IMR-90 (cell line): ENCODE measurements around the gene CD2. TPM values are rescaled to one million over a fixed set of nuclear protein-coding genes. Genes with fewer than 3 reads are reported as not detected.

ENCODE experiments used
- ATAC-seq: fragments of 200-7000 bp; cut with Tn5 transposase; 2 replicates; pipeline ENCODE4 v1.9.1; 2020; ENCODE audit warnings: low read depth, mild to moderate bottlenecking, moderate library complexity
- BruUV-seq: library from RNA; stranded (reverse); fragments of 400-500 nt; replicated peaks from 2 replicates; lab custom pipeline; 2021; lab: Mats Ljungman, UMichigan
- CTCF ChIA-PET: fragments of 300-600 bp; formaldehyde crosslinking; extraction: SDS; loops from one replicate; lab custom pipeline; 2021; ENCODE audit warnings: antibody characterized with exemption; lab: Yijun Ruan, JAX
- POLR2A ChIA-PET: fragments of 300-600 bp; sonication (Branson Sonifier 250); formaldehyde crosslinking; loops from one replicate; lab custom pipeline; 2022; ENCODE audit warnings: antibody characterized with exemption; ENCODE audit not compliant: unreplicated experiment; lab: Charles Lee
- DNase-seq: peaks from one replicate; pipeline ENCODE4 v3.0.0; 2013
- H2AFZ ChIP-seq: replicated peaks from 2 replicates; pipeline ENCODE3; 2013; ENCODE audit warnings: low read length, mild to moderate bottlenecking; ENCODE audit not compliant: poor library complexity
- H2AK5ac ChIP-seq: 2 replicates; pipeline ENCODE4 v1.6.1; 2013; ENCODE audit warnings: low read depth, low read length, inconsistent platforms
- H2AK9ac ChIP-seq: replicated peaks from 2 replicates; pipeline ENCODE3; 2013; ENCODE audit warnings: mild to moderate bottlenecking, low read depth, low read length, moderate library complexity; ENCODE audit not compliant: poor library complexity
- H2BK120ac ChIP-seq: 2 replicates; pipeline ENCODE4 v1.6.1; 2013; ENCODE audit warnings: low read depth, low read length, inconsistent platforms
- H2BK15ac ChIP-seq: 3 replicates; pipeline ENCODE4 v1.6.1; 2013; ENCODE audit warnings: low read depth, low read length, inconsistent platforms
- H2BK20ac ChIP-seq: 2 replicates; pipeline ENCODE4 v1.6.1; 2013; ENCODE audit warnings: low read depth, mild to moderate bottlenecking, inconsistent platforms, low read length, moderate library complexity
- H2BK5ac ChIP-seq: 2 replicates; pipeline ENCODE4 v1.6.1; 2013; ENCODE audit warnings: mild to moderate bottlenecking, low read depth, low read length, inconsistent platforms; ENCODE audit not compliant: poor library complexity, severe bottlenecking
- H3K14ac ChIP-seq: replicated peaks from 2 replicates; pipeline ENCODE4 v1.6.1; 2013; ENCODE audit warnings: low read depth, low read length, inconsistent platforms
- H3K18ac ChIP-seq: 2 replicates; pipeline ENCODE4 v1.6.1; 2013; ENCODE audit warnings: low read depth, low read length, control low read depth
- H3K23ac ChIP-seq: 2 replicates; pipeline ENCODE4 v1.6.1; 2013; ENCODE audit warnings: low read depth, low read length, inconsistent platforms
- H3K27ac ChIP-seq: 2 replicates; pipeline ENCODE4 v1.5.1; 2013; ENCODE audit warnings: mild to moderate bottlenecking, control low read depth, low read length; ENCODE audit not compliant: insufficient read depth
- H3K27me3 ChIP-seq: 2 replicates; pipeline ENCODE4 v1.6.1; 2013; ENCODE audit warnings: low read length; ENCODE audit not compliant: control insufficient read depth, insufficient read depth
- H3K36me3 ChIP-seq: 2 replicates; pipeline ENCODE4 v1.6.1; 2013; ENCODE audit warnings: low read length, mixed read lengths; ENCODE audit not compliant: control insufficient read depth, insufficient read depth
- H3K4ac ChIP-seq: 2 replicates; pipeline ENCODE4 v1.6.1; 2013; ENCODE audit warnings: low read depth, low read length, inconsistent platforms
- H3K4me1 ChIP-seq: 2 replicates; pipeline ENCODE4 v1.6.1; 2013; ENCODE audit warnings: low read length, mixed read lengths; ENCODE audit not compliant: control insufficient read depth, insufficient read depth
- H3K4me2 ChIP-seq: 2 replicates; pipeline ENCODE4 v1.6.1; 2013; ENCODE audit warnings: low read depth, mild to moderate bottlenecking, control low read depth, low read length, moderate library complexity
- H3K4me3 ChIP-seq: 2 replicates; pipeline ENCODE4 v1.5.1; 2013; ENCODE audit warnings: low read depth, mild to moderate bottlenecking, control low read depth, low read length, moderate library complexity; ENCODE audit not compliant: insufficient read depth
- H3K56ac ChIP-seq: 2 replicates; pipeline ENCODE4 v1.6.1; 2013; ENCODE audit warnings: low read length, inconsistent platforms; ENCODE audit not compliant: insufficient read depth; ENCODE audit errors: extremely low read depth
- H3K79me1 ChIP-seq, 2 experiments: 2 replicates each; pipeline ENCODE4 v1.6.1; 2013; ENCODE audit warnings: low read length in 2 of 2, inconsistent platforms in 1 of 2, low read depth in 1 of 2
- H3K9ac ChIP-seq: 2 replicates; pipeline ENCODE4 v1.6.1; 2013; ENCODE audit warnings: low read depth, low read length, control low read depth
- H3K9me1 ChIP-seq: 2 replicates; pipeline ENCODE4 v1.6.1; 2013; ENCODE audit warnings: low read length, inconsistent platforms; ENCODE audit not compliant: insufficient read depth
- H3K9me3 ChIP-seq: 2 replicates; pipeline ENCODE4 v1.6.1; 2013; ENCODE audit warnings: low read length; ENCODE audit not compliant: control insufficient read depth, insufficient read depth
- H4K20me1 ChIP-seq: 2 replicates; pipeline ENCODE4 v1.6.1; 2013; ENCODE audit warnings: low read length, inconsistent platforms; ENCODE audit not compliant: insufficient read depth
- H4K5ac ChIP-seq: 2 replicates; pipeline ENCODE4 v1.6.1; 2013; ENCODE audit warnings: mild to moderate bottlenecking, low read depth, low read length, control low read depth
- H4K8ac ChIP-seq, 2 experiments: 2 replicates each; pipeline ENCODE4 v1.6.1; 2013; ENCODE audit warnings: low read depth in 2 of 2, low read length in 2 of 2, control low read depth in 1 of 2, inconsistent platforms in 1 of 2
- H4K91ac ChIP-seq: 2 replicates; pipeline ENCODE4 v1.6.1; 2013; ENCODE audit warnings: low read depth, low read length, inconsistent platforms; ENCODE audit not compliant: insufficient read depth
- BHLHE40 ChIP-seq: fragments of 150-350 bp; IDR thresholded peaks from 2 replicates; pipeline ENCODE4 v1.6.1; 2016; ENCODE audit warnings: mild to moderate bottlenecking, low read depth, low read length
- CEBPB ChIP-seq: IDR thresholded peaks from 2 replicates; pipeline ENCODE4 v1.6.1; 2012; ENCODE audit warnings: low read depth, low read length, improper control_type of control experiment
- CHD1 ChIP-seq: IDR thresholded peaks from 2 replicates; pipeline ENCODE4 v1.6.1; 2012; ENCODE audit warnings: low read depth, low read length, improper control_type of control experiment
- CTCF ChIP-seq: conservative IDR thresholded peaks from 2 replicates; pipeline ENCODE4 v1.5.1; 2012; ENCODE audit warnings: mild to moderate bottlenecking, low read depth, low read length, improper control_type of control experiment
- FOS ChIP-seq: fragments of 150-350 bp; IDR thresholded peaks from 2 replicates; pipeline ENCODE4 v1.6.1; 2016; ENCODE audit warnings: low read depth, low read length
- MAFK ChIP-seq: IDR thresholded peaks from 2 replicates; pipeline ENCODE4 v1.6.1; 2012; ENCODE audit warnings: low read depth, low read length, improper control_type of control experiment
- NFE2L2 ChIP-seq: fragments of 150-350 bp; IDR thresholded peaks from 2 replicates; pipeline ENCODE4 v1.6.1; 2016; ENCODE audit warnings: low read depth, mild to moderate bottlenecking, low read length
- POLR2A ChIP-seq: IDR thresholded peaks from 2 replicates; pipeline ENCODE4 v1.6.1; 2012; ENCODE audit warnings: mild to moderate bottlenecking, low read depth, low read length
- RAD21 ChIP-seq: IDR thresholded peaks from 2 replicates; pipeline ENCODE4 v1.6.1; 2012; ENCODE audit warnings: low read length, improper control_type of control experiment
- RCOR1 ChIP-seq: IDR thresholded peaks from 2 replicates; pipeline ENCODE4 v1.6.1; 2012; ENCODE audit warnings: mild to moderate bottlenecking, low read length, improper control_type of control experiment; ENCODE audit not compliant: insufficient replicate concordance
- SMC3 ChIP-seq: fragments of 150-350 bp; IDR thresholded peaks from 2 replicates; pipeline ENCODE4 v1.6.1; 2016; ENCODE audit warnings: low read depth, mild to moderate bottlenecking, antibody characterized with exemption, low read length, moderate library complexity
- dilution Hi-C: fragments of 300-500 bp; cut with HindIII; formaldehyde crosslinking; loops from one replicate; pipeline ENCODE4 v1.14.3; 2018; ENCODE audit warnings: low sequenced_read_pairs; ENCODE audit not compliant: unreplicated experiment
- in situ Hi-C: fragments of 300-500 bp; cut with MboI; formaldehyde crosslinking; loops from 3 replicates; pipeline ENCODE4 v1.14.3; 2019; ENCODE audit warnings: low sequenced_read_pairs, inconsistent platforms, mixed read lengths
- intact Hi-C: fragments of 100-400 bp; cut with micrococcal nuclease; formaldehyde crosslinking; loops from 2 replicates; pipeline ENCODE4 v1.10.0; 2022
- polyA plus RNA-seq, 3 experiments: library from polyadenylated mRNA; depleted of rRNA; stranded (reverse); fragments of >200 nt; gene quantifications; 2 replicates each; pipeline ENCODE4 v1.2.3, GENCODE V29; 2012; ENCODE audit warnings: low replicate concordance in 1 of 3
- total RNA-seq: library from RNA; depleted of rRNA; stranded (reverse); fragments of >200 nt; gene quantifications from 2 replicates; pipeline ENCODE4 v1.2.3, GENCODE V29; 2012
- TF ChIP-seq, protein P1 (sequence below): fragments of 150-350 bp; IDR thresholded peaks from 2 replicates; pipeline ENCODE4 v1.6.1; 2017; ENCODE audit warnings: mild to moderate bottlenecking, antibody characterized with exemption, low read length, low read depth
- TF ChIP-seq, protein P2 (sequence below): fragments of 150-350 bp; IDR thresholded peaks from 2 replicates; pipeline ENCODE4 v1.6.1; 2016; ENCODE audit warnings: low read depth, mild to moderate bottlenecking, low read length, moderate library complexity, borderline replicate concordance

The CD2 gene
- total and polyA plus RNA-seq, 2 of the 4 experiments (the other 2 are of a cell fraction): not detected

- TF ChIP-seq FOS: no peak
- TF ChIP-seq POLR2A: no peak
Measured at GRCh38 chr1:116726872-116727820, 27.1 kb upstream of the CD2 start (continued).

DNA sequence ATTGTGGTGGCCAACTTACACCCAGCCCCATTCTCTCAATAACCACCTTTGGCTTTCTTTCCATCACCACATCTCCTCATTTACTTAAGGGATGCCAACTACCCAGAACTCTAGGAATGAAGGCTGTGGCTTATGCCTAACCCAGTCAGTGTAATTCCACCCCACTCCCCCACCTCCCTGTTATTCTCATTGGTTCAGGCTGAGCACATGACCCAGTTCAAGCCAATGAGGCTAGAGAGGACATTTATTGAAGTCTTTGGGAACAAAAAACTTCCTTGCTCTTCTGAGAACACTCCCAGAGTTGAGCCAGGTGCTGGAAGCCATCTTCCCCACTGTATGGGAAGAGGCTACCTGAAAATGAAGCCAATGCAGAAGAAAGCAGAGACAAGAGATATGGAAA lies 22.8 kb upstream of the CD2 start:
- dilution Hi-C loops (no loop called here), in situ Hi-C loops (loop anchor here (5.0 to 25.0 kb wide), 2 partner anchors 321 to 556 kb away; no protein-coding TSS in a partner anchor), intact Hi-C loops (no loop called here)
- H4K5ac ChIP-seq: no peak overlapping the region
- no peak overlapping the region for H3K4me3 ChIP-seq
- no peak overlapping the region for H3K56ac ChIP-seq
- no peak overlapping the region for H3K18ac ChIP-seq
- ATAC-seq: no peak
- no peak overlapping the region for H2BK5ac ChIP-seq
- H4K91ac ChIP-seq: no peak overlapping the region
- H3K23ac ChIP-seq: no peak overlapping the region
- no peaks in the 10 kb centered on the region for H3K4me1 ChIP-seq
- H3K79me1 ChIP-seq: no peaks in the 10 kb centered on the region
- H3K9me3 ChIP-seq: no peaks in the 10 kb centered on the region
- no peak overlapping the region for H2BK15ac ChIP-seq
- DNase-seq: no peak
- ChIA-PET CTCF (no interaction called here), POLR2A (no interaction called here)
- peaks cover 1% of the 10 kb centered on the region; the same call in 1 of the 2 replicates for H3K27me3 ChIP-seq
- H4K8ac ChIP-seq: no peak overlapping the region
- BruUV-seq: no TSS peak
- H3K4ac ChIP-seq: no peak overlapping the region
- H2BK20ac ChIP-seq: no peak overlapping the region
- H3K36me3 ChIP-seq: no peaks in the 10 kb centered on the region
- H3K4me2 ChIP-seq: no peak overlapping the region
- H2AK9ac ChIP-seq: no peak overlapping the region
- no peak overlapping the region for H2BK120ac ChIP-seq
- H2AFZ ChIP-seq: no peak overlapping the region
- no peaks in the 10 kb centered on the region for H3K9me1 ChIP-seq
- H3K9ac ChIP-seq: no peak overlapping the region
- H2AK5ac ChIP-seq: no peak overlapping the region
- no peaks in the 10 kb centered on the region for H4K20me1 ChIP-seq
- no peak overlapping the region for H3K14ac ChIP-seq
- H3K27ac ChIP-seq: no peak overlapping the region
- TF ChIP-seq, protein P1, sequence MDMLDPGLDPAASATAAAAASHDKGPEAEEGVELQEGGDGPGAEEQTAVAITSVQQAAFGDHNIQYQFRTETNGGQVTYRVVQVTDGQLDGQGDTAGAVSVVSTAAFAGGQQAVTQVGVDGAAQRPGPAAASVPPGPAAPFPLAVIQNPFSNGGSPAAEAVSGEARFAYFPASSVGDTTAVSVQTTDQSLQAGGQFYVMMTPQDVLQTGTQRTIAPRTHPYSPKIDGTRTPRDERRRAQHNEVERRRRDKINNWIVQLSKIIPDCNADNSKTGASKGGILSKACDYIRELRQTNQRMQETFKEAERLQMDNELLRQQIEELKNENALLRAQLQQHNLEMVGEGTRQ: no peak; the same call in 1 of the 2 replicates
- no peak for TF ChIP-seq SMC3
- no peak for TF ChIP-seq RCOR1
- no peak for TF ChIP-seq NFE2L2
- no peak for TF ChIP-seq CEBPB
- TF ChIP-seq, protein P2, sequence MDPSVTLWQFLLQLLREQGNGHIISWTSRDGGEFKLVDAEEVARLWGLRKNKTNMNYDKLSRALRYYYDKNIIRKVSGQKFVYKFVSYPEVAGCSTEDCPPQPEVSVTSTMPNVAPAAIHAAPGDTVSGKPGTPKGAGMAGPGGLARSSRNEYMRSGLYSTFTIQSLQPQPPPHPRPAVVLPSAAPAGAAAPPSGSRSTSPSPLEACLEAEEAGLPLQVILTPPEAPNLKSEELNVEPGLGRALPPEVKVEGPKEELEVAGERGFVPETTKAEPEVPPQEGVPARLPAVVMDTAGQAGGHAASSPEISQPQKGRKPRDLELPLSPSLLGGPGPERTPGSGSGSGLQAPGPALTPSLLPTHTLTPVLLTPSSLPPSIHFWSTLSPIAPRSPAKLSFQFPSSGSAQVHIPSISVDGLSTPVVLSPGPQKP: no peak
- TF ChIP-seq MAFK: no peak
- TF ChIP-seq BHLHE40: no peak
- TF ChIP-seq CHD1: no peak
- TF ChIP-seq CTCF: no peak
- no peak for TF ChIP-seq RAD21
